Hepatocyte (in vitro differentiated cells): ENCODE measurements around the gene GRK5.

Experiments used
- CTCF ChIP-seq: fragments of 200-600 bp; sonication (generic); IDR thresholded peaks from 2 replicates; pipeline ENCODE4 v1.5.1; 2016; ENCODE audit warnings: antibody characterized with exemption, mild to moderate bottlenecking; ENCODE audit not compliant: poor library complexity
- EZH2 ChIP-seq: fragments of 200-600 bp; sonication (generic); IDR thresholded peaks from 2 replicates; pipeline ENCODE4 v1.6.1; 2016; ENCODE audit warnings: antibody characterized with exemption, mild to moderate bottlenecking, borderline replicate concordance

GRCh38 chr10:119453313-119453712 lies 245.9 kb downstream of the GRK5 start:
- TF ChIP-seq EZH2 (no peak), CTCF (no peak)
